SW480 (cell line): ENCODE results near the gene IRF1.
A peak's percentile ranks its signal among the peaks of the same experiment; 100 is the strongest.
"Not testable (repeated sequence)": the region's sequence is repeated elsewhere in the genome, so short reads cannot be mapped to it uniquely, and the experiment has no call there.

Experiments used
- DNase-seq: peaks from one replicate; pipeline ENCODE4 v3.0.0-alpha.2; 2016; ENCODE audit warnings: low spot score

IRF1 gene, protein sequence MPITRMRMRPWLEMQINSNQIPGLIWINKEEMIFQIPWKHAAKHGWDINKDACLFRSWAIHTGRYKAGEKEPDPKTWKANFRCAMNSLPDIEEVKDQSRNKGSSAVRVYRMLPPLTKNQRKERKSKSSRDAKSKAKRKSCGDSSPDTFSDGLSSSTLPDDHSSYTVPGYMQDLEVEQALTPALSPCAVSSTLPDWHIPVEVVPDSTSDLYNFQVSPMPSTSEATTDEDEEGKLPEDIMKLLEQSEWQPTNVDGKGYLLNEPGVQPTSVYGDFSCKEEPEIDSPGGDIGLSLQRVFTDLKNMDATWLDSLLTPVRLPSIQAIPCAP

DNA sequence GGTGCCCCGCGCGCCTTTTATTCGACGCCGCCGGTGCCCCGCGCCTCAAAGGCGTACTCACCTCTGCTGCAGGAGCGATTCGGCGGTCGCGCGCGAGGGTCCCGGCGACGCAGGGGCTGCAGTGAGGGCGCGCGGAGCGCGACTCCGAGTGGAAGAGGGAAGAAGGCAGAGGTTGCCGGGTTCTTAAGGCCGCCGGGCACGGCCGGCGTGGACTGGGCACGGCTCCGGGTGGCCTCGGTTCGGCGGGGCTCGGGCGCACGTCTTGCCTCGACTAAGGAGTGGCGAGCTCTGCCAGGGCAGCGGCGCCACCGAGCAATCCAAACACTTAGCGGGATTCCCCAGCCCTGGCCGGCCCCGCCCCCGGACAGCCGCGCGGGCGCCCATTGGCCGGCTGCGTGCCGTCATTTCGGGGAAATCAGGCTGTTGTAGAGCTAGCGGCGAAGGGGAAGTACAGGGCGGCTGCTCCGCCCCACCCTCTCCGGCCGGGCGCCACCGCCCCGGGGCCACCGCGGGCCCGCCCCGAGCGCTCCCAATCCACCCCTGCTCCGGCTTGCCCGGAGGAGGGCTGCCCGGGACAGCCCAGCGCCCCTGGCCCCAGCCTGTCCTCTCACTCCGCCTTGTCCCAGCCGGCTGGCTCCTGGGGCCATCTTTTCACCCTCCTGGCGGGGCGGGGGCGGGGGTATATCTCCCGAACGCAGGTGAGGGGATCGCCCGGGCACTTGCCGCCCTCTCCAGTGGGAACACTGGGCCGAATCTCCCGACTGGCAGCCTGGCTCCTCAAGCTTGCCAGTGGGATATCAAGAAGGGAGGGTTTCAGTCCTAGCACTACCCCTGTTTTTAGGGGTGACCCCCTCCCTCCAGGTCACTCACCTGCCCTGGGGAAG, at the start of gene IRF1:
IRF1 (minus strand) TSS at position 290 of the 884 bp plus-strand sequence. CDS start 1,295 bp downstream, outside the sequence.
- peak; percentile 97 for DNase-seq

DNA sequence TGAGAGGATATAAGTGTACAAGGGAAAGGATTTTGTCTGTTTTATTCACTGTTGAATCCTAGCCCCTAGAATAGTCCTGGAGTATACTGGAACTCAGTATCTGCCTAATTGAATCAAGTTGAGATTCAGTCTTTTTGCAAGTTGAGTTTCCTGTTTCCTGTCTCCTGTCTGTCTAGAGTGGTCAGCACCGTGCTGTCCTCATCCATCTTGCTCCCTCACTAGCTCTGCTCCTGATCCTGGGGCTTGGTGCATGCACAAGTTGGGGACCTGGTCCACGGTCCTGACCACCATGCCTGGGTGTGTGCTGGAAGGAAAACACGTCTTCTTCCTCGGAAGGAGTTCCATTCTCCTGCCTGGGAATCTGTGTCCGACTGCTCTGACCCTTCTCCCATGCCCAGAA, 49.6 kb upstream of the IRF1 start:
- no peak for DNase-seq

DNA sequence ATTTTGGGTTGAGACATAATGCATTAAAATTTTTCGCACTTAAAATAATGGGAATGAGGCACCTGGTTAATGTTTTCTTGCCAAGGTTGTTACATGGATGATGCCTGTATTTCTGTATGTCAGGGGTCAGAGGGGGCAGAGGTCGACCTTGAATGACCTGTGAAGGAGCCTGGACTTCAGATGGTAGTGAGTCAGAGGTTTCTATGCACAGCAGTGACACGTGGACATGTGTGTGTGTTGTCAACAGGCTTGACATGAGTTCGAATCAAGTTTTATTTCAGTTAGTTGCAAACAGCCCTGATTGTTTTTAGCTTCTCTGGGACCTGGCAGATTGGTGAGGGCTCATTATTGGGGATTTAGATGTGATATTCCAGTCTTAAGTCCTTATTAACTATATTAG, 49.1 kb upstream of the IRF1 start:
- no peak for DNase-seq

DNA sequence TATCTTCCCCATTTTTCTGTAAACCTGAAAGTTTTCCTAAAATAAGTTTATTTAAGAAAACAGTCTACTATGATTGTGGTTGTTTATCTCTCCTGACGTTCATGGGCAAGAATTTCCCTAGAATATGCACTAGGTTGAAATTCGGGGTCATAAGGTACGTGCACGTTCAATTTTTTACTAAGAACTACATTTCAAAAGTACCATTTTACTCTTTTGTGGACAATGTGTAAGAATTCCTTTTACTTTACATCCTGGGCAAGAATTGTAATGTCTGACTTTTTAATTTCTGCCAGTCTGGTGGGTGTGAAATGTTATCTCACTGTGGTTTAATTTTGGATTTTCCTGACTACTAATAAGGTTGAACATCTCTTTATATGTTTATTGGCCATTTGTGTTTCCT, 40.4 kb upstream of the IRF1 start:
- DNase-seq = no peak

DNA sequence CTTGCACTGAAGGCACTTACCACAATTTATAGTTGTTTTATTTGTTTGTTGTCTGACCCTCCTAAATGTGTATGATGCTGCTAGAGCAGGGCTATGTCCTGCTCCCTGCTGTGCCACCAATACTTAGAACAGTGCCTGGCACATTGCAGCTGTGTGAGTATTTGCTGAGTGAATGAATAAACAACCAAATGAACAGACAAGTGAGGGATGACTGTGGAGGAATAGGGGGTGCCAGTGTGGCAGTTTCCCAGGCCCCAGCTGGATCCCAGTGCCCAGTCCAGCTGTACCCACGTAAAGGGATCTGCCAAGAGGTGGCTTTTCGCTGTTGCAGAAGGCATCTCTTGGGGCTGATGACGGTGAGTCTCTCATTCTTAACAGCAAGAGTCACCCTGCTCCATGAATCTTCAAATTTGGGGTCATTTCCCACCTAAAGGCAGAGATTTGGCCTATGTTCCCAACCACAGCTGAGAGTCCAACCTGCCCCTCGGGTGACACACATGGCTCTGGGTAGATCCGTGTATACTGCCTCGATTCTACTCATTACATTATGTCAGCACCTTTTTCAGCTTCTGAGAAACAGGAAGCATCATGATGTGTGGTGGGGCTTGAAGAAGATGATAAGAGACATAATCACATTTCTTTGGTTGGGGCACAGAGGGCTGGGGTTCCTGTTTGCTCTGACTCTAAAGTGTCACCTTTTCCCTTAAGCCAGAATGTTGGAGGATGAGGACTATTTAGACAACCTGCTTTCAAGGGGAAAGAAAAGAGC, 38.5 kb upstream of the IRF1 start:
- no peak for DNase-seq

DNA sequence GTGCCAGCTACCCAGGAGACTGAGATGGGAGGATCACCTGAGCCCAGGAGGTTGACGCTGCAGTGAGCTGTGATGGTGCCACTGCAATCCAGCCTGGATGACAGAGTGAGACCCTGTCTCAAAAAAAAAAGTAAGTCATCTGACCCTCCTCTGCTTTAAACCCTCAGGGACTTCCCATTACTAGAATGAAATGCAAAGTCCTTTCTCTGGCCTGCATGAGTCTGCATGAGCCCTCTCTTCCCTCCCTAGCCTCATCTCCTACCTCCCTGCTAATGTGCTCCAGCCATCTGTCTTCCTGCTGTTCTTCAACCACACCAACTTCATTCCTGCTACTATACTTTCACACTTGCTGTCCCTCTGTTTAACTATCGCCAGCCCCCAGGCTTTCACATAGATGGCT, 37.4 kb upstream of the IRF1 start:
- no peak for DNase-seq

DNA sequence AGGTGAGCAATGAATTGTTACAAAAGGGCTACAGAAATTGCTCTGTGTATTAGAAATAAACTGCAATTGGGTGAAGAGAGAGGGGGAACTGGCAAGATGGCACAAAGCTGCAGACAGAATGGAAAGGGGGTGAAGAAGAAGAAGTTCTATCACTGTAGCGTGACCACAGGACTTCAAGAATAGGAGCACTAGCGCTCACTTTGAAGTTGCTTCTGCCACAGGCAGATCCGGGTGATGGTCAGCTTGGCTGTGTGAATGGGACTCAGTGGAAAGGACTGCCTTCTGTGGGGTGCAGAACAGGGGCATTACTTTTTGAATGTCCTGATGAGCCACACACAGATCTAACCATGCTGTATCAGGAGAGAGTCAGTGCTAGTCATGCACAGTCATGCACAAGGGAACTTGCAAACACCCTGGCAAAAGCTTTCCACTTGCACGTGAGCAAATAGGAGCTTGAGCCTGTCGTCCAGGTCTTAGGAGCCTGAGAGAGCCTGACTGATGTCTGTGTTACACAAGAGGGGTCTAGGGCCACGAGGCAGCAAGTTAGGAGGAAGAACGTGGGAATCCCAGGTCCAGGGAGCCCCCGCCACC, 36.5 kb upstream of the IRF1 start:
- no peak for DNase-seq

DNA sequence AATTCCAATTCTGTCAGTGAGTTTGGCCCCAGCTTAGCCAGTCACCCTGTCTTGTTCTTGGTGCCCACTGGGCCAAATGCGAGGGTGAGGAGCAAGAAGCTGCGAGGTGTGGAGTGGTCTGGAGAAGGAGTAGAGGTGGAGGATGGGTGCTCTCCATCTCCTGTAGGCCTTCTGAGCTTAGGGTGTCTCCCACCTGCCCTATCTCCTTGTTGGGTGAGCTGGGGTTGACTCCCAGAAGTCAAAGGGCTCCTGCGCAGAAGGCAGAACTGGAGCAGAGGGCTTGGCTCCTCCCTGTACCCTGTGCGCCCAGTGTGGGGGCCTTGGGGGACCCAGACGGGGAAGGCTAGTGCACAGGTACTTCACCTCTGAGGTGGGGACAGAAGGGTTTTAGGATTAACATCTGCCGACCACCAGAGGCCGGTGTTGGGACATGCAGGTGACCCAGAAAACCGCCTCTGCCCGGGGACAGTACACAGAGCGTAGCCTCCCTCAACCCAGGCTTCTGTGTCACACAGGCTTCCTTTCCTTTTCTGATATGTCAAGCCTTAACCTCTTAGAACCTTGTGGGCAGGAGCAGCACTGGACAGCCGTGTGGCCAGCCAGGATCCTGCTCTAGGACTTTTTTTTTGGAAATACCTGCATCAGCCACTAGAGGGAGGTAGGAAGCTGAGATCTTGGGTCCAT, 35.9 kb upstream of the IRF1 start:
- peak; percentile 69 for DNase-seq

DNA sequence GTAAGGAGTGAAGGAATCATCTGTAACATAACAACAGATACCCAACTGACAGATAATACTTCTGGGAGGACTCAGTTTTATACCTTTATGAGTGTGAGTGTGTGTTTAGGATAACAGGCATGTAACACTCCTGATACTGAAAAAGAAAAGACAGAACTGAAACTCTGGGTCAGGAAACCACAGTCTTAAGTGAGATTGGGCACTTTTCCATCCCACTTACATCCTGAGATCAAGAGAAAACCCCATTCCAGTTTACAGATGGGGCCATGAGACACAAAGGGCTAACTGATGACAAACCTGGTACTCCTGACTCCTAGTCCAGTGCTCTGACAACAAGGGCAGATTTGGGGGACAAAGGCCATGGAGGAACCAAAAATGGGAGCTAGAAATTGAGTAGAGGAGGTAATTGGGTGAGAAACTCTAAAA, 34.7 kb upstream of the IRF1 start:
- DNase-seq = no peak

DNA sequence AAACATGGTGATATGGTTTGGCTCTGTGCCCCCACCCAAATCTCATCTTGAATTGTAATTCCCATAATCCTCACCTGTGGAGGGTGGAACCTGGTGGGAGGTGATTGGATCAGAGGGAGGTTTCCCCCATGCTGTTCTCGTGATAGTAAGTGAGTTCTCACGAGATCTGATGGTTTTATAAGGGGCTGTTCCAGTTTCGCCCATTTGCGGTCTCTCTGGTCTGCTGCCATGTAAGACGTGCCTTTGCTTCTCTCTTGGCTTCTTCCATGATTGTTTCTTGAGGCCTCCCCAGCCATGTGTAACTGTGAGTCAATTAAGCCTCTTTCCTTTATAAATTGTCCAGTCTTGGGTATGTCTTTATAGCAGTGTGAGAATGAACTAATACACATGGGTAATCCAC, 34.3 kb upstream of the IRF1 start:
- not testable (repeated sequence) for DNase-seq

DNA sequence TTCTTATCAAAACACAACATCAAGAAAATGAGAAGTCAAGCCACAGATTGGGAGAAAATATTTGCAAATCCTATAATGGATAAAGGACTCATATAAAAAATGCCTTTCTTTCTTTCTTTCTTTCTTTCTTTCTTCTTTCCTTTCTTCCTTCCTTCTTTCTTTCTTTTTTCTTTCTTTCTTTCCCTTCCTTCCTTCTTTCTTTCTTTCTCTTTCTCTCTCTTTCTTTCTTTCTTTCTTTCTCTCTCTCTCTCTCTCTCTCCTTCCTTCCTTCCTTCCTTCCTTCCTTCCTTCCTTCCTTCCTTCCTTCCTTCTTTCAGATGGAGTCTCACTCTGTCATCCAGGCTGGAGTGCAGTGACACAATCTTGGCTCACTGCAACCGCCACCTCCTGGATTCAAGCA, 31.5 kb upstream of the IRF1 start:
- DNase-seq = not testable (repeated sequence)

DNA sequence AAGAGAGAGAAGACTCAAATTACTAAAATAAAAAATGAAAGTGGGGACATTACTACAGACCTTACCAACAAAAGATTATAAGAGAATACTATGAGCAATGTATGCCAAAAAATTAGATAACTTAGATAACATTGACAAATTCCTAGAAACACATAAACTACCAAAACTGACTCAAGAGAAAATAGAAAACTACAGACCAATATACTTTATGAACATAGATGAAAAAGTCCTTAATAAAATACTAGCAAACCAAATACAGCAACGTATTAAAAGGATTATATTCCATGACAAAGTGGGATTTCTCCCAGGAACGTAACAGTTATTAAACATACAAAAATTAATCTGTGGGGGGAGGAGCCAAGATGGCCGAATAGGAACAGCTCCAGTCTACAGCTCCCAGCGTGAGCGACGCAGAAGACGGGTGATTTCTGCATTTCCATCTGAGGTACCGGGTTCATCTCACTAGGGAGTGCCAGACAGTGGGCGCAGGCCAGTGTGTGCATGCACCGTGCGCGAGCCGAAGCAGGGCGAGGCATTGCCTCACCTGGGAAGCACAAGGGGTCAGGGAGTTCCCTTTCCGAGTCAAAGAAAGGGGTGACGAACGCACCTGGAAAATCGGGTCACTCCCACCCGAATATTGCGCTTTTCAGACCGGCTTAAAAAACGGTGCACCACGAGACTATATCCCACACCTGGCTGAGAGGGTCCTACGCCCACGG, 23.2 kb upstream of the IRF1 start:
- DNase-seq = not testable (repeated sequence)

DNA sequence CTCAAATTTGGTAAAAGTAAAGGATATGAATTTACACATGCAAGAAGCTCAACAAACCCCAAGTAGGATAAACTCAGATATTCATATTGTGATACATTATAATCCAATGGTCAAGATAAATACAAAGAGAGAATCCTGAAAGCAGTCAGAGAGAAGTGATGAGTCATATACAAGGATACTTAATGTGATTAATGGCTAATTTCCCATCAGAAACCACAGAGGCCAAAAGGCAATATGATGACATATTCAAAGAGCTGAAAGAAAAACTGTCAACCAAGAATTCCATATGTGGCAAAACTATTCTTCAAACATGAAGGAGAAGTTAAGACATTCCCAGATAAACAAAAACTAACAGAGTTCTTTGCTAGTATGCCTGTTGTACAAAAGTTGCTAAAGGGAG, 19.5 kb upstream of the IRF1 start:
- peak; percentile 38 for DNase-seq

DNA sequence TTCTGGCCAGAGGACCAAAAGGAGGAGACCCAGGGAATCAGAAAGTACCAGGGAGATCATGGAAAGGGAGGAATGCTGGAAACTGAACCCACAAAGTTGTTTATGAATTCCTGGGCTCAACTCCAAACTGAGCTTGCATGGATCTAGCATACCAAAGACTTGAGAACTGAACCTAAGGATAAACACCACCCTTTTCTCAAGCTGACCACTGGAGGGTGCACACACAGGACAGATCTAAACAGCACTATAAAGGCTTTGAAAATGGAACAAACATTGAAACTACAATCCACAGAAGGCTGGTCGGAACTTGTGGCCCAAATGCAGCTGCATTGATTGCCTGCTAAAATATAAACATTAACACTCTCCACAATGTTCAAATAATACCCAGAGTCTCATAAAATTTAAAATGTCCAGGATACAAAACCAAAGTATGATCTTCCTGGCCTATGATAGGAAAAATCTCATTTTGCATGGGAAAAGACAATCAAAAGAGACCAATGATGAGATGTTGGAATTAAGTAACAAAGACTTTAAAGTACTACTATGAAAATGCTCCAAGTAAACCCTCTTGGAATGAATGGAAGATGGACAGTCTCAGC, 15.6 kb upstream of the IRF1 start:
- peak; percentile 70 for DNase-seq

DNA sequence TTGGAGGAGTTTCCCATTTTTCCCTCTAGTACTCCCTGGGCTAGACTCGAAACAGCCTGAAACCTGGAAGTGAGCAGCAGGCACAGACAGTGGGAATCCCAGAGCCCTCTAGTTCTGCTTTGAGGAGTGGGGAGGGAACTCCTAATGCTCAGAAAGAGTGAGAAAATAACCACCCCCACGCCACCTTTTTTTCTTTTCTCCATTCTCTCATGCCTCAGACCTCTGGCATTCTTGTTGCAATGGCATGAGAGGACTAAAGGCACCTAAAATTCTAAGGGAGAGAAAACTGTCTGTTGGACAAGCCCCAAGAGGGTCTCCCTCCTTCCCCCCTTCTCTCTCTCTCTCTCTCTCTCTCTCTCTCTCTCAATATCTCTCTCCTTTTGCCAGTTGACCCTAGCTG, 15.1 kb upstream of the IRF1 start:
- DNase-seq = no peak

DNA sequence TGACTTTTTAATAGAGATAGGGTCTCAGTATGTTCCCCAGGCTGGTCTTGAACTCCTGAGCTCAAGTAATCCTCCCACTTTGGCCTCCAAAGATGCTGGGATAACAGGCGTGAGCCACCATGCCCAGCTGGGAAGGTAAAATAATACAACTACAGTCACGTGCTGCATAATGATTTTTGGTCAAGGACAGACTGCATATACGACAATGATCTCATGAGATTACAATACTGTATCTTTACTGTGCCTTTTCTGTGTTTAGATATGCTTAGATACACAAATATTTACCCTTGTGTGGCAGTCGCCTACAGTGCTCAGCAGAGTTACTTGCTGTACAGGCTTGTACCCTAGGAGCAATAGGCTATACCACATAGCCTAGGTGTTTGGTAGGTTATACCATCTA, 14.2 kb upstream of the IRF1 start:
- no peak for DNase-seq

DNA sequence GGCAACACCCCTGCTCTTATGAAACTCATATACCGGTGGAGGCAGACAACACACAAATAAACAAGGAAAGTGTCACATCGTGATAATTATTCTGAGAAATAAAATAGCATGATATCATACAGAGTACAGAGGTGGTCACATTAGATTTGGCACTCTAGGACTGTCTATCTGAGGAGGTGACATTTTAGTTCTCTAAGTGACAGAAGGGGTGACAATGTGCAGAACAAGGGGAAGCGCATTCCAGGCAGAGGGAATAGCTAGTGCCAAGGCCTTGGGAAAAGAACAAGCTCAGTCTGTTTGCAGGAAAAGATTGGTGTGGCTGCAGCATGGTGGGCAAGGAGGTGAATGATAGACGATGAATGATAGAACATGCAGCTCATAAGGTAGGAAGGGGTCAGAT, 12.7 kb upstream of the IRF1 start:
- DNase-seq = no peak

DNA sequence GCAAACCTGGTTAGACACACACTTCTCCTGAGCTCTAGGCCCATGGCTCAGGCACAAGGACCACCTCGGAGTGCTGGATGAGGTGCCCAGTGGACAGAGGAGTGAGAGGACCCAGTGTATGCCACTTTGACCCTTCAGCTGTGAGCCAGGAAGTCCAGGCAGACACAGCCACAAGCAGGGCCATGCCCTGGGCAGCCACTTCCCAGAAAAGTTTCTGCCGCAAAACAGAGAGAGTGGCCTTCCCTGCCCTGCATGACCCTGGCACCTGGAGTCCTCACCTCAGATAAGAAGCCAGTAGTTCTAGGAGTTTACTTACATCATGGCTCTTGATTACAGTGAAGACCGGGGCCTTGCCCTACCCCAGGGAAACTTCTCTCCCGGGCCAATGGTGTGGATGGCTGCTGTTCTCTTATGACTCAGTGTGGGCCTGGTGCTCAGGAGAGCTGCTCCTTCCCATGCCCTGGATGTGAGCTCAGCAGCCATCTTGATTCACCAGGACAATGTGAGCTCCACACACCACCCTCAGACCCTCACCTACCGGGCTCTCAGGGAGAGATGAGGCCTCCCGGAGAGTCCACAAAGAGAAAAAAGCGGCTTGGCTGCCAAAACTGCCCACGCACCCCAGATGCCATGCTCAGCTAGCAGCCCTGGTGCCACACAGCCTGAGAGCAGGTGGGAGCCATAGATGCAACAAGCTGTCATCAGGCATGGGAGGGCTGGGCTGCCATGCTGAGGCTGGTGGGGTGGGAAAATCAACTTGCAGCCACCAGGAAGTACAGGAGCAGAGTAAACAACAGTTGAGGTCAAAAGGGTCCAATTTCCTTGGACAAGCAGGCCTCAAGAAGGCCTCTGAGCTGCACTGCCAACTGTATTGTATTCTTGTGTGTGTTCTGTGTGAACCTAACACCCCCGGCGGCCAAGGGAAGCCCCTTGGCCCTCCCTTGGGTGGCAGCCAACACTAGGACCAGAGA, 11.7 kb upstream of the IRF1 start:
- DNase-seq = no peak

DNA sequence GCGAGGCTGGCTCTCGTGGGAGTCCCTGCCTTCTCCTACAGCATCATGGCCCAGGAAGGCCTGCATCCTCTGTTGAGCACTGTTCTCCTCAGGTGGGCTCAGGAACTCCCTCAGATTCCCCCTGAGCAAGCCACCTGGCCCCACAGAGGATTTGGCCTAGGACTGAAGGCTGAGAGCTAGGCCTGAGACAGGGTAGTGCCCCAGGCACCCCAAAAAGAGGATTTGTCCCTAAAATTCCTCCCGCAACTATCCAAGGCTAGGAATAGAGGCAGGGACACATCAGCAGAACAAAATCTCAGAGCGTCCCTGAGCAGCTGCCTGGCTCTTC, 11.0 kb upstream of the IRF1 start:
- no peak for DNase-seq
